Prostate gland (tissue), 2 donors: Measurements from ENCODE around the gene TMEM43. TPM values are rescaled to one million over a fixed set of nuclear protein-coding genes. Genes with fewer than 3 reads are reported as not detected.

Source experiments
- DNase-seq: peaks from one replicate; pipeline ENCODE4 v3.0.0-alpha.2; 2019; ENCODE audit warnings: low spot score
- H3K27ac ChIP-seq, 2 donors: fragments of 200-600 bp; sonication (generic); 2 replicates each; pipeline ENCODE4 v1.5.1; 2017 to 2019
- H3K27me3 ChIP-seq: fragments of 200-600 bp; sonication (generic); replicated peaks from 2 replicates; pipeline ENCODE4 v1.5.1; 2019; ENCODE audit not compliant: insufficient read depth
- H3K36me3 ChIP-seq, 2 donors: fragments of 200-600 bp; sonication (generic); 1 replicate in 1 of 2; 2 replicates in 1 of 2; pipeline versions ENCODE4 v1.5.1 to v1.8.1; 2017 to 2019
- H3K4me1 ChIP-seq: fragments of 200-600 bp; sonication (generic); replicated peaks from 2 replicates; pipeline ENCODE4 v1.5.1; 2019
- H3K4me3 ChIP-seq, 2 donors: fragments of 200-600 bp; sonication (generic); 2 replicates each; pipeline ENCODE4 v1.5.1; 2017 to 2019
- H3K9me3 ChIP-seq: fragments of 200-600 bp; sonication (generic); 2 replicates; pipeline ENCODE4 v1.5.1; 2017
- POLR2A ChIP-seq: fragments of 450-650 bp; IDR thresholded peaks from one replicate; pipeline ENCODE4 v1.6.1; 2016; ENCODE audit warnings: antibody characterized with exemption, mild to moderate bottlenecking
- POLR2AphosphoS5 ChIP-seq: sonication (generic); formaldehyde crosslinking; IDR thresholded peaks from one replicate; pipeline ENCODE4 v1.6.1; 2017; ENCODE audit warnings: antibody characterized with exemption
- WGBS: methylation state at CpG from one replicate; pipeline ENCODE4 v1.1.5; 2018; 5-methylcytosine and 5-hydroxymethylcytosine counted together
- intact Hi-C: fragments of 100-400 bp; cut with DNase I; formaldehyde crosslinking; loops from one replicate; pipeline ENCODE4 v1.14.2; 2022
- total RNA-seq, 2 donors: library from RNA; depleted of rRNA; stranded (reverse); fragments of >200 nt; gene quantifications; one replicate each; pipeline ENCODE4 v1.1.0, GENCODE V29; 2016
- TF ChIP-seq, protein P1 (sequence below), 4 experiments: fragments of 200-600 bp in 2 of 4; fragments of 450-650 bp in 2 of 4; sonication (generic) in 2 of 4; IDR thresholded peaks; 1 replicate in 3 of 4; 2 replicates in 1 of 4; pipeline ENCODE4 v1.5.1; 2016 to 2019; ENCODE audit warnings: antibody characterized with exemption in 4 of 4, mild to moderate bottlenecking in 2 of 4, moderate library complexity in 2 of 4

TMEM43 gene
- total RNA-seq, 2 donors from 2014 or later: 56.8 to 80.5 TPM

DNA sequence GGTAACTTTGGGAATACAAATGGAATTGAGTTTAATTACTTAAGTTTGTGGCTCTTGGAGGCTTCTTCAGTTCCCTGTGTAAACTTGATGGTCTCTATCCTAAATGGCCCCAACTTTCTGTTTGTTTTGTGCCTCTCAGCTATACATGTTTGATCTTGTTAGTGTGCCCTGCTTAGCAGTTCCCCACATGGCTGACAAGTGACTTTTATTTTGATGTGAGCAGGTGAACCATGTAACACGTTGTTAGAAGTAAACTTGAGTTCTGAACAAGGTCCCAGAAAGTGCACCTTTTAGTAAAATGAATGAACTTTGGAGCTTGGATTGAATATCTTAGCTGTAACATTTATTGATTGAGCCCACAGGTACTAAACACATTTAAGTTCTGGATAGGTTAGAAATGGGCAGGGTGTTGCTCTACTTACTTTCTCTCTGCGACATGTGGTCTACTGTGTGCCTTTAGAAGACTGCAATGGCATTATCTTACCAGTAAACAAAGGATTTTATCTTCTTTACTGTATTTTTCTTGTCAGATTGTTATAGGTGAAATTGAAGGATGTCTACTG lies 58.2 kb downstream of the TMEM43 start:
- intact Hi-C loops: no loop called here
- TF ChIP-seq, protein P1, sequence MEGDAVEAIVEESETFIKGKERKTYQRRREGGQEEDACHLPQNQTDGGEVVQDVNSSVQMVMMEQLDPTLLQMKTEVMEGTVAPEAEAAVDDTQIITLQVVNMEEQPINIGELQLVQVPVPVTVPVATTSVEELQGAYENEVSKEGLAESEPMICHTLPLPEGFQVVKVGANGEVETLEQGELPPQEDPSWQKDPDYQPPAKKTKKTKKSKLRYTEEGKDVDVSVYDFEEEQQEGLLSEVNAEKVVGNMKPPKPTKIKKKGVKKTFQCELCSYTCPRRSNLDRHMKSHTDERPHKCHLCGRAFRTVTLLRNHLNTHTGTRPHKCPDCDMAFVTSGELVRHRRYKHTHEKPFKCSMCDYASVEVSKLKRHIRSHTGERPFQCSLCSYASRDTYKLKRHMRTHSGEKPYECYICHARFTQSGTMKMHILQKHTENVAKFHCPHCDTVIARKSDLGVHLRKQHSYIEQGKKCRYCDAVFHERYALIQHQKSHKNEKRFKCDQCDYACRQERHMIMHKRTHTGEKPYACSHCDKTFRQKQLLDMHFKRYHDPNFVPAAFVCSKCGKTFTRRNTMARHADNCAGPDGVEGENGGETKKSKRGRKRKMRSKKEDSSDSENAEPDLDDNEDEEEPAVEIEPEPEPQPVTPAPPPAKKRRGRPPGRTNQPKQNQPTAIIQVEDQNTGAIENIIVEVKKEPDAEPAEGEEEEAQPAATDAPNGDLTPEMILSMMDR (IDR thresholded peaks at IDR 0.05): no peak

DNA sequence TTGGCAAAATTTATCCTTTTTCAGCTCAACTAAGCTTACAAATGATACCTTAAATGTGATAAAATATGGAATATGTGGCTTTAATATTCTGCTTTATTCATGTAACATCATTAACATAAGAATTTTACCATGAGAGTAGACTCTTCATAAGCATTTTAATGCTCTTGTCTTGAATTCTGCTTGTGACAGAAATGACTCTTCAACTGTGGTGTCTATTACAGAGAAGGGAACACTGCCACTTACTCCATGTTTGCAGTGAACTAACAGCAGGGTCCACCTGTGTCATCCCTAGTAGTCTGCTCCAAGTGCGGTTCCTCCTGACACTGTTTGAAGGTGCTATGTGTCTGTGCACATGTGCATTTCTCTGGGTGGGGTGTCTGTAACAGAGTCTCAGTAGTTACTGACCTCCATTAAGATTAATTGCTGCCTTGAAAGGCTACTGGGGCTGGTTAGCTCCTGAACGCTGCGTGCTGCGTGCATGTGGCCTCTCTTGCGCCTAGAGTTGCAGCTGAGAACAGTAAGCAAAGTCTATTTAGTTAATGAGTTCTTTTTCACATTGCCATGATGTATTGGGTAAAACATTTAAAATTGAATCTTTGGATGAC lies 62.1 kb downstream of the TMEM43 start:
- Histone ChIP-seq H3K4me1 (no peaks in the 10 kb centered on the region), H3K27ac (no peak overlapping the region), H3K9me3 (no peaks in the 10 kb centered on the region), H3K4me3 (no peak overlapping the region), H3K27me3 (no peaks in the 10 kb centered on the region), H3K36me3 (no peaks in the 10 kb centered on the region)
- 94% methylated on average over 5 of the region's 5 CpGs for WGBS
- DNase-seq: no peak
- intact Hi-C loops: no loop called here
- TF ChIP-seq, protein P1 (IDR thresholded peaks at IDR 0.05): no peak
- TF ChIP-seq POLR2AphosphoS5 (no peak), POLR2A (no peak)

More for the DNA sequence above, 58.2 kb downstream of the TMEM43 start:
- Histone ChIP-seq H3K4me1 (peaks cover 8% of the 10 kb centered on the region), H3K4me3 (no peak overlapping the region), H3K27ac (no peak overlapping the region), H3K36me3 (no peaks in the 10 kb centered on the region), H3K9me3 (no peaks in the 10 kb centered on the region), H3K27me3 (no peaks in the 10 kb centered on the region)
- WGBS: 36% methylated on average over 2 of the region's 2 CpGs
- DNase-seq: no peak

DNA sequence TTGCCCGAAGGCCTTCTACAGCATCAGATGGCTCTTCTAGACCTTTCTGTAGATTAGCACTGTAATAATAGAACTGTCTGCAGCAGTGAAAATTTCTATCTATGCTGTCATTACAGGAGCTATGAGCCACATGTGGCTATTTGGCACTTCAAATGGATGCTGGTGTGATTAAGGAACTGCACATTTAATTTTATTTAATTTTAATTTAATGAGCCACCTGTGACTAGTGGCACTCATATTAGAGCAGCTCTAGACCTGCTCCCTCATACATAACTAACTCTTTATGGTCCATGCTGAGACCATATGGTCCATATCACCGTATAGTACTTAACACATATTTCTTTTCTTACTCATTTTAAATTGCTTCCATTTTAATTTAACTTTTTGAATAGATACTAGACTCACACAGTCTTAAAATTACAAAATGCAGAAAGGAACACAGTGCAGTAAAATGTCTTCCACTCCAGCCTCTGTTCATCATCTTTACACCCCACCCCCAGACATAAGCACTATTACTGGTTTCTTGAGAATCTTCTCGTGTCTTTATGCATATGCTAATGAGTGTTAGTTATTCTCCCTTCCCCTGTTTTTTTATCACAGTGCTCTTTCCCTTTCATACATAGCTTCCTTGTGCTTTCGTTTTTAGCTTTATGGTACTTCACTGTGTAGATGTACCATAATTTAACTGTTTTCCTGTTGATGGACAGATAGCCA lies 63.3 kb downstream of the TMEM43 start:
- no peak for TF ChIP-seq POLR2AphosphoS5
- TF ChIP-seq, protein P1 (IDR thresholded peaks at IDR 0.05): no peak
- no peak for TF ChIP-seq POLR2A
- Histone ChIP-seq H3K9me3 (no peaks in the 10 kb centered on the region), H3K27me3 (no peaks in the 10 kb centered on the region), H3K27ac (no peak overlapping the region), H3K4me1 (no peaks in the 10 kb centered on the region), H3K4me3 (no peak overlapping the region), H3K36me3 (no peaks in the 10 kb centered on the region)
- intact Hi-C loops: no loop called here
- WGBS: 63% methylated on average over 4 of the region's 4 CpGs
- DNase-seq: no peak

Other genes starting within 250 kb of the TMEM43 start
- gene WNT7A, start 245.0 kb upstream of the TMEM43 start, total RNA-seq: under 1 TPM in 1 of 2 donors, not detected in 1; 0.11 TPM
- gene CHCHD4, start 182 bp upstream of the TMEM43 start, total RNA-seq: 10 to 100 TPM; 12.1 to 14.8 TPM
- gene XPC, start 53.5 kb downstream of the TMEM43 start, total RNA-seq: 10 to 100 TPM; 41.1 to 53.2 TPM
- 10 to 100 TPM; 15.0 to 15.1 TPM for gene LSM3, start 53.8 kb downstream of the TMEM43 start, total RNA-seq